SK-N-SH treated with all-trans-retinoic acid at 6 μM for 48 hours (cell line): Measurements from ENCODE around the gene COL21A1.

Source experiments
- ARNTL ChIP-seq: fragments of 450-650 bp; formaldehyde crosslinking; IDR thresholded peaks from 2 replicates; pipeline ENCODE4 v1.5.0; 2020; ENCODE audit warnings: low read depth, mild to moderate bottlenecking, moderate library complexity, borderline replicate concordance
- CREB5 ChIP-seq: fragments of 250-450 bp; sonication (Bioruptor Pico); IDR thresholded peaks from 2 replicates; pipeline ENCODE4 v1.5.1; 2020; ENCODE audit warnings: low read depth, mild to moderate bottlenecking, moderate library complexity
- GLIS3 ChIP-seq: fragments of 250-450 bp; sonication (Bioruptor Pico); IDR thresholded peaks from 2 replicates; pipeline ENCODE4 v1.5.0; 2020; ENCODE audit warnings: mild to moderate bottlenecking, moderate library complexity
- OSR1 ChIP-seq: fragments of 250-450 bp; sonication (Bioruptor Pico); IDR thresholded peaks from 2 replicates; pipeline ENCODE4 v1.8.0; 2022; ENCODE audit warnings: moderate library complexity, mild to moderate bottlenecking, inconsistent platforms
- PATZ1 ChIP-seq: fragments of 250-450 bp; sonication (Bioruptor Pico); IDR thresholded peaks from 2 replicates; pipeline ENCODE4 v1.8.0; 2020; ENCODE audit warnings: mild to moderate bottlenecking, moderate library complexity, borderline replicate concordance
- PPARA ChIP-seq: fragments of 250-450 bp; sonication (Bioruptor Pico); IDR thresholded peaks from 2 replicates; pipeline ENCODE4 v1.5.0; 2020; ENCODE audit warnings: mild to moderate bottlenecking, borderline replicate concordance
- SNAI2 ChIP-seq: fragments of 250-450 bp; sonication (Bioruptor Pico); IDR thresholded peaks from 2 replicates; pipeline ENCODE4 v1.5.0; 2020; ENCODE audit warnings: mild to moderate bottlenecking, moderate library complexity
- TCF4 ChIP-seq: fragments of 250-450 bp; sonication (Bioruptor Pico); IDR thresholded peaks from 2 replicates; pipeline ENCODE4 v1.8.0; 2021; ENCODE audit warnings: mild to moderate bottlenecking, moderate library complexity, borderline replicate concordance
- TSHZ2 ChIP-seq: fragments of 250-450 bp; sonication (Bioruptor Pico); IDR thresholded peaks from 2 replicates; pipeline ENCODE4 v1.5.0; 2020; ENCODE audit warnings: mild to moderate bottlenecking, moderate library complexity
- ZC3H10 ChIP-seq: fragments of 250-450 bp; sonication (Bioruptor Pico); IDR thresholded peaks from 2 replicates; pipeline ENCODE4 v1.5.1; 2021; ENCODE audit warnings: mild to moderate bottlenecking, moderate library complexity
- ZFP3 ChIP-seq: fragments of 250-450 bp; sonication (Bioruptor Pico); IDR thresholded peaks from 2 replicates; pipeline ENCODE4 v1.5.0; 2020; ENCODE audit warnings: mild to moderate bottlenecking, moderate library complexity
- ZFP30 ChIP-seq: fragments of 450-650 bp; formaldehyde crosslinking; IDR thresholded peaks from 2 replicates; pipeline ENCODE4 v1.5.0; 2022; ENCODE audit warnings: mild to moderate bottlenecking, moderate library complexity
- ZNF8 ChIP-seq: fragments of 450-650 bp; formaldehyde crosslinking; IDR thresholded peaks from 2 replicates; pipeline ENCODE4 v1.5.0; 2020; ENCODE audit warnings: mild to moderate bottlenecking, moderate library complexity

- TF ChIP-seq PPARA (CRISPR knock-in tag): no peak
- TF ChIP-seq ZFP3 (CRISPR knock-in tag): no peak
- no peak for TF ChIP-seq ZNF8
- no peak for TF ChIP-seq PATZ1 (CRISPR knock-in tag)
- TF ChIP-seq GLIS3 (CRISPR knock-in tag): no peak
- no peak for TF ChIP-seq SNAI2 (CRISPR knock-in tag)
- no peak for TF ChIP-seq ZFP30 (CRISPR knock-in tag)
- TF ChIP-seq ARNTL (CRISPR knock-in tag): no peak
- TF ChIP-seq CREB5: no peak
- no peak for TF ChIP-seq ZC3H10
- TF ChIP-seq OSR1 (CRISPR knock-in tag): no peak
- TF ChIP-seq TCF4 (CRISPR knock-in tag): no peak
- TF ChIP-seq TSHZ2: no peak
Measured at GRCh38 chr6:56244089-56244488, 3.3 kb downstream of the COL21A1 start.
